HepG2 (cell line): ENCODE results near the gene PLCG2. TPM values are rescaled to one million over a fixed set of nuclear protein-coding genes. Genes with fewer than 3 reads are reported as not detected.

Experiments
- ATAD3A ChIP-seq: sonication (generic); formaldehyde crosslinking; IDR thresholded peaks from 2 replicates; pipeline ENCODE4 v1.4.0; 2020; ENCODE audit warnings: missing genetic modification reagents
- MXD4 ChIP-seq: IDR thresholded peaks from 2 replicates; pipeline ENCODE4 v1.6.1; 2016; ENCODE audit warnings: mild to moderate bottlenecking, missing biosample characterization, missing genetic modification reagents
- MXI1 ChIP-seq: IDR thresholded peaks from 3 replicates; pipeline ENCODE4 v1.6.1; 2012; ENCODE audit warnings: low read depth, low read length, inconsistent platforms, borderline replicate concordance
- MZF1 ChIP-seq: sonication (generic); formaldehyde crosslinking; IDR thresholded peaks from 2 replicates; pipeline ENCODE4 v1.8.1; 2023; ENCODE audit warnings: mild to moderate bottlenecking, missing genetic modification reagents, borderline replicate concordance
- PAWR ChIP-seq: sonication (generic); formaldehyde crosslinking; IDR thresholded peaks from 2 replicates; pipeline ENCODE4 v1.4.0; 2020; ENCODE audit warnings: missing genetic modification reagents, mild to moderate bottlenecking, borderline replicate concordance
- PAXIP1 ChIP-seq: sonication (generic); formaldehyde crosslinking; conservative IDR thresholded peaks from 2 replicates; pipeline ENCODE4 v1.4.0; 2020; ENCODE audit warnings: mild to moderate bottlenecking, missing genetic modification reagents, moderate library complexity
- RBAK ChIP-seq: sonication (generic); formaldehyde crosslinking; IDR thresholded peaks from 2 replicates; pipeline ENCODE4 v1.5.1; 2020; ENCODE audit warnings: mild to moderate bottlenecking, missing genetic modification reagents
- SOX6 ChIP-seq, 2 experiments: fragments of 450-650 bp in 1 of 2; sonication (generic) in 1 of 2; formaldehyde crosslinking in 1 of 2; IDR thresholded peaks; 2 replicates each; pipeline versions ENCODE4 v1.4.0 to v1.6.1; 2017 to 2020; ENCODE audit warnings: antibody characterized with exemption in 1 of 2, mild to moderate bottlenecking in 1 of 2, missing genetic modification reagents in 1 of 2
- TFDP1 ChIP-seq: IDR thresholded peaks from 2 replicates; pipeline ENCODE4 v1.6.1; 2016; ENCODE audit warnings: missing compliant biosample characterization, missing genetic modification reagents, borderline replicate concordance
- THAP9 ChIP-seq: sonication (generic); formaldehyde crosslinking; IDR thresholded peaks from 2 replicates; pipeline ENCODE4; 2020; ENCODE audit warnings: missing genetic modification reagents, mild to moderate bottlenecking, borderline replicate concordance
- YEATS2 ChIP-seq: sonication (generic); formaldehyde crosslinking; IDR thresholded peaks from 2 replicates; pipeline ENCODE4 v1.4.0; 2020; ENCODE audit warnings: missing genetic modification reagents, borderline replicate concordance
- ZBTB8A ChIP-seq: sonication (generic); formaldehyde crosslinking; IDR thresholded peaks from 2 replicates; pipeline ENCODE4 v1.4.0; 2020; ENCODE audit warnings: mild to moderate bottlenecking, low read depth, missing genetic modification reagents, borderline replicate concordance
- ZGPAT ChIP-seq: IDR thresholded peaks from 2 replicates; pipeline ENCODE4 v1.6.1; 2016; ENCODE audit warnings: mild to moderate bottlenecking
- ZNF280B ChIP-seq: sonication (generic); formaldehyde crosslinking; IDR thresholded peaks from 2 replicates; pipeline ENCODE4 v1.5.0; 2020; ENCODE audit warnings: missing genetic modification reagents, mild to moderate bottlenecking, borderline replicate concordance
- ZNF850 ChIP-seq: sonication (generic); formaldehyde crosslinking; conservative IDR thresholded peaks from 2 replicates; pipeline ENCODE4 v1.9.0; 2021; ENCODE audit warnings: mild to moderate bottlenecking, missing genetic modification reagents
- ZSCAN29 ChIP-seq: sonication (generic); formaldehyde crosslinking; conservative IDR thresholded peaks from 2 replicates; pipeline ENCODE4 v1.4.0; 2020; ENCODE audit warnings: mild to moderate bottlenecking, missing genetic modification reagents
- polyA plus RNA-seq, 8 experiments: library from polyadenylated mRNA; depleted of rRNA in 3 of 8; stranded (reverse) in 7 of 8; unstranded in 1 of 8; fragments of >200 nt; fragmentation: Illumina TruSeq in 4 of 8; extraction: Trizol in 4 of 8; gene quantifications; 2 replicates each; pipeline versions ENCODE4 v1.2.1 to v1.2.3, GENCODE V29; 2011 to 2016; ENCODE audit warnings: low read depth in 4 of 8, missing spikeins in 1 of 8, mixed read lengths in 1 of 8; ENCODE audit not compliant: insufficient read depth in 1 of 8
- total RNA-seq, 5 experiments: library from RNA; depleted of rRNA; stranded (reverse); fragments of >200 nt; fragmentation: Illumina TruSeq; extraction: Trizol; gene quantifications; 2 replicates each; pipeline ENCODE4 v1.2.3, GENCODE V29; 2016; ENCODE audit warnings: low read depth in 1 of 5

Gene PLCG2
- total and polyA plus RNA-seq, 2 of the 13 experiments (the other 11 are each of a cell fraction or from before 2014, with no cell fraction given), result 0.13 to 0.18 TPM

GRCh38 chr16:81737885-81738536 is 41.1 kb upstream of the PLCG2 start (continued):
- no peak for TF ChIP-seq PAXIP1
- TF ChIP-seq ZNF280B (CRISPR knock-in tag), result no peak
- 0 out of 2 replicates have a peak, but pooled peaks have one; percentile 30 for TF ChIP-seq MXD4
- TF ChIP-seq THAP9 (CRISPR knock-in tag), result no peak
- TF ChIP-seq ZGPAT (CRISPR knock-in tag), result peak; percentile 59; the same call in 1 of the 2 replicates
- no peak for TF ChIP-seq ZSCAN29 (CRISPR knock-in tag)
- TF ChIP-seq MXI1, result peak; percentile 55; the same call in 1 of the 3 replicates
- TF ChIP-seq ATAD3A (CRISPR knock-in tag), result no peak
- TF ChIP-seq RBAK (CRISPR knock-in tag), result no peak
- no peak for TF ChIP-seq ZBTB8A (CRISPR knock-in tag)
- TF ChIP-seq MZF1 (CRISPR knock-in tag), result no peak
- no peak for TF ChIP-seq SOX6 (IDR thresholded peaks at IDR 0.05)
- peak; percentile 62; the same call in 1 of the 2 replicates for TF ChIP-seq SOX6 (CRISPR knock-in tag; IDR thresholded peaks at IDR 0.05)
- TF ChIP-seq YEATS2 (CRISPR knock-in tag), result no peak
- no peak for TF ChIP-seq TFDP1
- no peak for TF ChIP-seq ZNF850
- TF ChIP-seq PAWR (CRISPR knock-in tag), result no peak
